ENCODE measurements around the gene OXTR. TPM values are rescaled to one million over a fixed set of nuclear protein-coding genes. Genes with fewer than 3 reads are reported as not detected.
"Not testable (repeated sequence)": the region's sequence is repeated elsewhere in the genome, so short reads cannot be mapped to it uniquely, and the experiment has no call there.

The OXTR gene
- total and polyA plus RNA-seq, 4 donors, result 0.54 to 2.3 (median 0.72) TPM; not detected in 1

DNA sequence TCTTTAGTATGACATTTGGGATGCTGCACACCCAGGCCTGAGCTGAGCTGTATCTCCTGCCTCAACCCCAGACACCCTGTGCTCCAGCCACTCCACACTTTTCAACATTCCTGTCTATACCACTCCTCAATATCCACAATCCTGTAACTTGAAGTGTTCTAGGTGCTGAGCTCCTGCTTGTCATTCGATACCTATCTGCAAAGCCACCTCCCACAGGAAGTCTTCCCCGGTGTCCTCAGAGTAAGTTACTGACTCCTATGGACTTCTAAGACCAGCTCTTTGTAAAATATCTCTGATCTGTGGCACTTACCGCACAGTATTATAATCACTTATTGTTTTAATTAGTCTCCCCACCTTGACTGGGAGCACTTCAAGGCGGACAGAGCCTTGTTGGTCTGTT is 37.0 kb downstream of the OXTR start:
- Histone ChIP-seq H3K4me3 (ENCODE audit: low read length in 2 of 2) (no peak overlapping the region), H3K27ac (ENCODE audit: low read depth in 1 of 2, low read length in 2 of 2) (no peak overlapping the region), H3K9me3 (ENCODE audit: control insufficient read depth, low read length) (no peaks in the 10 kb centered on the region), H3K36me3 (ENCODE audit: control insufficient read depth in 1 of 2, insufficient read depth in 2 of 2, low read length in 1 of 2) (no peaks in the 10 kb centered on the region), H3K27me3 (ENCODE audit: control insufficient read depth in 1 of 2, insufficient read depth in 2 of 2, low read length in 1 of 2) (no peaks in the 10 kb centered on the region), H3K4me1 (ENCODE audit: control insufficient read depth in 1 of 2, insufficient read depth in 2 of 2, low read length in 2 of 2) (no peaks in the 10 kb centered on the region)
- ATAC-seq (ENCODE audit: low FRiP score) (no peak), DNase-seq (no peak)
- WGBS, 2 donors, result 71 to 84% methylated on average over 4 of the region's 4 CpGs
- intact Hi-C loops (cut with DNase I), result no loop called here

DNA sequence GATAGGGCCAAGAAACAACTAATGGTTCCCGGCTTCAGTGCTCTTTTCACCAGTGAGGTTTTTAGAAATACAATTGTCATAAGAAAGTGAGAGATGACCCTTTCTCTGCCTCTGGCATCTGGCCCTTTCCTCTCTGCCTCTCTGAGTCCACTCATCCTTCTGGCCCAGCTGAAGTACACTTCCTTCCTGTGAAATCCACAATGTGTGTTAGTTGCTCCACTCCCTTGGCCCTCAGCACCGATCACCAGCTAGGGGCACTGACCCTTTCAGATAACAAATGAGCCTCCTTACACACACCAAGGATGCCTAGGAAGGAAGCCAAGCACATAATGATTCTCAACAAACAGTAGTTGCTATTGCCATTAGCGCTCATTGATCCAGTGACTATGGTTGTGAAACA is 38.8 kb downstream of the OXTR start:
- 79 to 84% methylated on average over 3 of the region's 3 CpGs for WGBS, 2 donors
- no peaks in the 10 kb centered on the region for H3K36me3 ChIP-seq (ENCODE audit: control insufficient read depth in 1 of 2, insufficient read depth in 2 of 2, low read length in 1 of 2)
- peak in 1 of 2 donors; percentile 9 for DNase-seq
- intact Hi-C loops (cut with DNase I), result no loop called here
- H3K4me3 ChIP-seq (ENCODE audit: low read length in 2 of 2), result no peak overlapping the region
- no peak overlapping the region for H3K27ac ChIP-seq (ENCODE audit: low read depth in 1 of 2, low read length in 2 of 2)
- H3K9me3 ChIP-seq (ENCODE audit: control insufficient read depth, low read length), result peaks cover 6% of the 10 kb centered on the region
- H3K4me1 ChIP-seq (ENCODE audit: control insufficient read depth in 1 of 2, insufficient read depth in 2 of 2, low read length in 2 of 2), result no peaks in the 10 kb centered on the region
- no peak for ATAC-seq (ENCODE audit: low FRiP score)
- H3K27me3 ChIP-seq (ENCODE audit: control insufficient read depth in 1 of 2, insufficient read depth in 2 of 2, low read length in 1 of 2), result no peaks in the 10 kb centered on the region

DNA sequence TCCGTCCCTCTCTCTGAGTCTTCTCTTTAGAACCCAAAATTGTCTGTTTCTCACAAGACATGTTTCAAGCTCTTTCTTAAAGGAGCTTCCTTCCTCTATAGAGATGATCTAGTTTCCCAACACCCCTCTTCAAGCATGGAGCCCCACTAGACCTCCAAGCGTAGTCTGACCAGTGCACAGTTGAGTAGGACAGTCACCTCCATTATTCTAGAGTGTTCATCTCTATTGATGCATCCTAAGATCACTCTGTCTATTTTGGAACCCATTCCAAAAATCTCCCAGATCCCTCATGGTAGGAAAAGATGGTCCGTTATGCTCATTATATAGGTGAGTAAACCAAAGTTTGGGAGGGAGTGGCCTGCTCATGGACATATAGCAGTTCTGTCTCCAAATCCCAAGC is 39.9 kb downstream of the OXTR start:
- no peak overlapping the region for H3K27ac ChIP-seq (ENCODE audit: low read depth in 1 of 2, low read length in 2 of 2)
- DNase-seq (no peak), ATAC-seq (ENCODE audit: low FRiP score) (no peak)
- intact Hi-C loops (cut with DNase I), result no loop called here
- no peaks in the 10 kb centered on the region for H3K36me3 ChIP-seq (ENCODE audit: control insufficient read depth in 1 of 2, insufficient read depth in 2 of 2, low read length in 1 of 2)
- no peaks in the 10 kb centered on the region for H3K4me1 ChIP-seq (ENCODE audit: control insufficient read depth in 1 of 2, insufficient read depth in 2 of 2, low read length in 2 of 2)
- no peaks in the 10 kb centered on the region for H3K27me3 ChIP-seq (ENCODE audit: control insufficient read depth in 1 of 2, insufficient read depth in 2 of 2, low read length in 1 of 2)
- WGBS, 2 donors, result 93 to 97% methylated on average over 3 of the region's 3 CpGs
- no peak overlapping the region for H3K4me3 ChIP-seq (ENCODE audit: low read length in 2 of 2)
- peaks cover 6% of the 10 kb centered on the region for H3K9me3 ChIP-seq (ENCODE audit: control insufficient read depth, low read length)

DNA sequence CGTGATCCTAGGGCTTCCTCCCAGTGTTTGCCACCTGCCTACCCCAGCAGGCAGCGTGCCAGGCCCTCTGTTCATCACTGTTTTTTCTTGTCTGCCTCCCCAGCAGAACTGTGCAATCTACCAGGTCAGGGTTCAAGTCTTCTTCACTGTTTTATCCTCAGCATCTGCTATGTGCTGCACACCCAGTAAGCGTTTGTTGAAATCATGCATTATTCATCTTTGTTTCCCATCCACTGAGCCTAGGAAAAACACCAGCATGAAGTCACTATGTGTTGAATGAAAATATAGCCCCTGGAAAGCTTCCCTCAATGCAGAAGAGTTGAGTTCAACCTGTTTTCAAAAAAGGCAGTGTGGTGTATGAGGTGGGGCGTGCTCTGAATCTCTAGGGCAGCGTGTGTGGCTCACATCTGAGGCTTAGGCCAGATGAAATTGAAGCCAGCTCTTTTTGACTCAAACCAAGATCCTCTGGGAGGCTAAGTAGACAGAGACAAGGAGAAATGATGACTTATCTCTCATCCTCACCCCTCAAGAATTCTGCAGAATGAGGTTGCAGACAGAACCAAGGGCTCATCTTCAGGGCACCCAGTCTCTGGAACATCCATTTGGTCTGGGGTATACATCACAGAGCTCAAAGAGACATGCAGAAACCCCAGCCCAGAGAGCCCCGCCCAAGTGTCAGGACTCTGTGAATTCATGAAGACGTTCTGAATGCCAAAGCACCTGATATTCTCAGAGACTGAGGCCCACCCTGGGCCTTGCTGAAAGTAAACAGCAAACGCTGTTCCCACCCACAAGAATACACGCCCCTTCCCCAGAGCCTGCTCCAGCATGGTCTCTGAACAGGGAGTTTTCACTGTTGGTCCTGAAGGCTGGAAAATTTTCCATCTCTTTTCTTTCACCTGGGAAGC is 41.6 kb downstream of the OXTR start:
- Histone ChIP-seq H3K27ac (ENCODE audit: low read depth in 1 of 2, low read length in 2 of 2) (no peak overlapping the region), H3K4me1 (ENCODE audit: control insufficient read depth in 1 of 2, insufficient read depth in 2 of 2, low read length in 2 of 2) (no peaks in the 10 kb centered on the region), H3K9me3 (ENCODE audit: control insufficient read depth, low read length) (peaks cover 6% of the 10 kb centered on the region), H3K4me3 (ENCODE audit: low read length in 2 of 2) (no peak overlapping the region), H3K27me3 (ENCODE audit: control insufficient read depth in 1 of 2, insufficient read depth in 2 of 2, low read length in 1 of 2) (no peaks in the 10 kb centered on the region), H3K36me3 (ENCODE audit: control insufficient read depth in 1 of 2, insufficient read depth in 2 of 2, low read length in 1 of 2) (no peaks in the 10 kb centered on the region)
- intact Hi-C loops (cut with DNase I), result no loop called here
- WGBS, 2 donors, result 81 to 90% methylated on average over 9 of the region's 9 CpGs
- DNase-seq (peak in 1 of 2 donors; percentile 44), ATAC-seq (ENCODE audit: low FRiP score) (no peak)

DNA sequence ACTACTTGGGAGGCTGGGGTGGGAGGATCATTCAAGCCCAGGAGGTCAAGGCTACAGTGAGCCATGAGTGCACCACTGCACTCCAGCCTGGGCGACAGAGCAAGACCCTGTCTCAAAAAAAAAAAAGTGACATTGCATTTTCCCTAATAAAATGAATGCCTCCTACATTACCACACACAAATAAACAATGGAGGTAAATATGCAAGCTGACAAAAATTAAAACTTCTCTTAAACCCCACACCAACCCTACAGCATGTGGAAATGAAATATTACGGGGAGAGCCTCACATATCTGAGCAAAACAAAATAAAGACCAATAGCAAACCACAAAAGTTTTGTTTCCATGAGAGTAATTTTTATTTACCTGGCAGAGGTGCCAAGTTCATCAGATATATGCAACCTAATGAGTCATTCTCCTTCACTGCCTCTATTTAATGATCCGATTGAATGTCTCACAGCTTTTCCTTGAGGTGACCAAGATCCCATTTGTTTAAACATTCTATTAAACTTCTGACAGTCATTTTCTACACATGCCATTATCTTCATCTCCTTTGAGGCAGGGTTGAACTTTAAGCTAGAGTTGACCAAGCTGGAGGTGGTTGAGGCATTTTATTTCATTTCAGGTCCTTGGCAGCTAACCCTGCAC is 45.2 kb downstream of the OXTR start:
- 92 to 93% methylated on average over 3 of the region's 3 CpGs for whole genome bisulfite sequencing, 2 donors
- Histone ChIP-seq H3K9me3 (ENCODE audit: control insufficient read depth, low read length) (peaks cover 6% of the 10 kb centered on the region), H3K36me3 (ENCODE audit: control insufficient read depth in 1 of 2, insufficient read depth in 2 of 2, low read length in 1 of 2) (no peaks in the 10 kb centered on the region), H3K27ac (ENCODE audit: low read depth in 1 of 2, low read length in 2 of 2) (no peak overlapping the region), H3K4me3 (ENCODE audit: low read length in 2 of 2) (no peak overlapping the region), H3K27me3 (ENCODE audit: control insufficient read depth in 1 of 2, insufficient read depth in 2 of 2, low read length in 1 of 2) (no peaks in the 10 kb centered on the region), H3K4me1 (ENCODE audit: control insufficient read depth in 1 of 2, insufficient read depth in 2 of 2, low read length in 2 of 2) (no peaks in the 10 kb centered on the region)
- DNase-seq (no peak), ATAC-seq (ENCODE audit: low FRiP score) (no peak)
- intact Hi-C loops (cut with DNase I), result no loop called here

DNA sequence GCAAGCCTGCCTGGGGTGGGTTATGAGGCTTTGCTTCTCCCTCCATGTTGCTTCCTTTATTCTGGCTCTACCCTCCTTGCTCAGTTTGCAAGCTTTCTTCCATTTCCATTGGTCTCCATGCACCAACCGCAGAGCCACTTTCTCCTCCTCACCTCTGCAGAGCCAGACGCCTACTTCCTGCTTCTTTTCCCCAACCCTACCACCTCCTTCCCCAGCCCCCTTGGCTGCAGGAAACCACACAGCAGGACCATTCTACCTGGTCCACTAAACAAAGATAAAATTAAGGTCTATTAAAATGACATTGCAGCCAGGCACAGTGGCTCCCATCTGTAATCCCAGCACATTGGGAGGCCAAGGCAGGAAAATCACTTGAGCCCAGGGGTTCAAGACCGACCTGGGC is 45.8 kb downstream of the OXTR start:
- intact Hi-C loops (cut with DNase I), result no loop called here
- peaks cover 6% of the 10 kb centered on the region for H3K9me3 ChIP-seq (ENCODE audit: control insufficient read depth, low read length)
- WGBS, 2 donors, result 74 to 77% methylated on average over 3 of the region's 3 CpGs
- H3K36me3 ChIP-seq (ENCODE audit: control insufficient read depth in 1 of 2, insufficient read depth in 2 of 2, low read length in 1 of 2), result no peaks in the 10 kb centered on the region
- DNase-seq, result peak in 1 of 2 donors; percentile 16
- no peak overlapping the region for H3K27ac ChIP-seq (ENCODE audit: low read depth in 1 of 2, low read length in 2 of 2)
- no peak overlapping the region for H3K4me3 ChIP-seq (ENCODE audit: low read length in 2 of 2)
- ATAC-seq (ENCODE audit: low FRiP score), result no peak
- no peaks in the 10 kb centered on the region for H3K27me3 ChIP-seq (ENCODE audit: control insufficient read depth in 1 of 2, insufficient read depth in 2 of 2, low read length in 1 of 2)
- no peaks in the 10 kb centered on the region for H3K4me1 ChIP-seq (ENCODE audit: control insufficient read depth in 1 of 2, insufficient read depth in 2 of 2, low read length in 2 of 2)

DNA sequence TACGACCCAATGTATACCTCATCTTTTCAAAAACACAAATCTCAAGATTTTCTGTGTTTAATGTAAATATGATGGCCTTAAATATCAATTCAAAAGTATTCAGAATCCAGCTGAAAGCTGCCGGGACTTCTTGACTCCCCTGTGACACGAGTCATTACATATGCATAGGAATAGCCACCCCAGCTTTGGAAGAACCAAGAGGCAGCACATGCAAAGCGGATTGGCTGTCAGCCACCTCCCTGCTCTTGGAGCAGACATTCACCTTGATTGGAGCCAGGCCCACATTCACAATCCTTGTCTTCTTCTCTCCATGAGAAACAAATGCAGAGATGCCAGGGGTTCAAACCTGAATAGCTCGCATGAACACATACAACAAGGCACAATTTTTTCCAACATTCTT is 46.6 kb downstream of the OXTR start:
- DNase-seq (no peak), ATAC-seq (ENCODE audit: low FRiP score) (no peak)
- WGBS, 2 donors, result 70 to 77% methylated on average over 5 of the region's 5 CpGs
- Histone ChIP-seq H3K27me3 (ENCODE audit: control insufficient read depth in 1 of 2, insufficient read depth in 2 of 2, low read length in 1 of 2) (no peaks in the 10 kb centered on the region), H3K4me3 (ENCODE audit: low read length in 2 of 2) (no peak overlapping the region), H3K27ac (ENCODE audit: low read depth in 1 of 2, low read length in 2 of 2) (no peak overlapping the region), H3K36me3 (ENCODE audit: control insufficient read depth in 1 of 2, insufficient read depth in 2 of 2, low read length in 1 of 2) (no peaks in the 10 kb centered on the region), H3K4me1 (ENCODE audit: control insufficient read depth in 1 of 2, insufficient read depth in 2 of 2, low read length in 2 of 2) (no peaks in the 10 kb centered on the region), H3K9me3 (ENCODE audit: control insufficient read depth, low read length) (peaks cover 6% of the 10 kb centered on the region)
- intact Hi-C loops (cut with DNase I), result no loop called here

DNA sequence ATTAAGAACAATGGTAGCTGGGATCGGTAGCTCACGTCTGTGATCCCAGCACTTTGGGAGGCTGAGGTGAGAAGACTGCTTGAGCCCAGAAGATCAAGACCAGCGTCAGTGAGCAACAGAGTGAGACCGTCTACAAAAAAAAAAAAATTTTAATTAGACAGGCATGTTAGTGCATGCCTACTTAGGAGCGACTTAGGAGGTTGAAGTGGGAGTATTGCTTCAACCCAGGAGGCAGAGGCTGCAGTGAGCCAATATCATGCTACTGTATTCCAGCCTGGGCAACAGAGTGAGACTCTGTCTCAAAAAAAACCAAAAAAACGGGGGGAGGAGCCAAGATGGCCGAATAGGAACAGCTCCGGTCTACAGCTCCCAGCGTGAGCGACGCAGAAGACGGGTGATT is 53.7 kb downstream of the OXTR start:
- H3K4me3 ChIP-seq (ENCODE audit: low read length in 2 of 2); DNase-seq; H3K36me3 ChIP-seq (ENCODE audit: control insufficient read depth in 1 of 2, insufficient read depth in 2 of 2, low read length in 1 of 2); H3K27me3 ChIP-seq (ENCODE audit: control insufficient read depth in 1 of 2, insufficient read depth in 2 of 2, low read length in 1 of 2); ATAC-seq (ENCODE audit: low FRiP score); H3K9me3 ChIP-seq (ENCODE audit: control insufficient read depth, low read length); intact Hi-C loops (cut with DNase I); H3K27ac ChIP-seq (ENCODE audit: low read depth in 1 of 2, low read length in 2 of 2); H3K4me1 ChIP-seq (ENCODE audit: control insufficient read depth in 1 of 2, insufficient read depth in 2 of 2, low read length in 2 of 2): not testable (repeated sequence)
- WGBS, 2 donors, result 92 to 94% methylated on average over 12 of the region's 12 CpGs
